Calu3 (cell line): ENCODE results near the gene HOXB1. TPM values are rescaled to one million over a fixed set of nuclear protein-coding genes. Genes with fewer than 3 reads are reported as not detected.

Source experiments
- BruUV-seq: library from RNA; stranded (reverse); fragments of 400-500 nt; replicated peaks from 2 replicates; lab custom pipeline; 2021; lab: Mats Ljungman, UMichigan
- CTCF ChIA-PET: fragments of 300-600 bp; sonication (Branson Sonifier 250); formaldehyde crosslinking; loops from one replicate; lab custom pipeline; 2022; ENCODE audit warnings: antibody characterized with exemption; lab: Charles Lee
- DNase-seq: peaks from one replicate; pipeline ENCODE4 v3.0.0; 2022
- H3K27ac Mint-ChIP-seq: one replicate; pipeline ENCODE4 v1.8.0; 2022; ENCODE audit warnings: mixed read lengths; ENCODE audit not compliant: unreplicated experiment
- H3K27me3 Mint-ChIP-seq: one replicate; pipeline ENCODE4 v1.8.0; 2022; ENCODE audit warnings: mixed read lengths; ENCODE audit not compliant: unreplicated experiment
- H3K36me3 Mint-ChIP-seq: one replicate; pipeline ENCODE4 v1.8.0; 2022; ENCODE audit warnings: mild to moderate bottlenecking, moderate library complexity, mixed read lengths; ENCODE audit not compliant: insufficient read depth, unreplicated experiment
- H3K4me1 Mint-ChIP-seq: one replicate; pipeline ENCODE4 v1.8.0; 2022; ENCODE audit warnings: mild to moderate bottlenecking, low read depth, mixed read lengths; ENCODE audit not compliant: unreplicated experiment
- H3K4me3 Mint-ChIP-seq: one replicate; pipeline ENCODE4 v1.8.0; 2022; ENCODE audit warnings: mild to moderate bottlenecking, low read depth, moderate library complexity, mixed read lengths; ENCODE audit not compliant: unreplicated experiment
- H3K9me3 Mint-ChIP-seq: one replicate; pipeline ENCODE4 v1.8.0; 2022; ENCODE audit warnings: low read depth, mixed read lengths; ENCODE audit not compliant: unreplicated experiment
- intact Hi-C: fragments of 100-400 bp; cut with micrococcal nuclease; formaldehyde crosslinking; loops from one replicate; pipeline ENCODE4 v1.10.0; 2022; ENCODE audit not compliant: unreplicated experiment
- total RNA-seq: library from RNA; stranded (reverse); gene quantifications from 2 replicates; pipeline ENCODE4 v1.2.3, GENCODE V29; 2022
- TF ChIP-seq, protein P1 (sequence below): fragments of 200-600 bp; IDR thresholded peaks from one replicate; pipeline ENCODE4 v1.8.0; 2022; ENCODE audit warnings: antibody characterized with exemption; ENCODE audit not compliant: unreplicated experiment

HOXB1 gene
- total RNA-seq, 1 experiment from 2014 or later = not detected

DNA sequence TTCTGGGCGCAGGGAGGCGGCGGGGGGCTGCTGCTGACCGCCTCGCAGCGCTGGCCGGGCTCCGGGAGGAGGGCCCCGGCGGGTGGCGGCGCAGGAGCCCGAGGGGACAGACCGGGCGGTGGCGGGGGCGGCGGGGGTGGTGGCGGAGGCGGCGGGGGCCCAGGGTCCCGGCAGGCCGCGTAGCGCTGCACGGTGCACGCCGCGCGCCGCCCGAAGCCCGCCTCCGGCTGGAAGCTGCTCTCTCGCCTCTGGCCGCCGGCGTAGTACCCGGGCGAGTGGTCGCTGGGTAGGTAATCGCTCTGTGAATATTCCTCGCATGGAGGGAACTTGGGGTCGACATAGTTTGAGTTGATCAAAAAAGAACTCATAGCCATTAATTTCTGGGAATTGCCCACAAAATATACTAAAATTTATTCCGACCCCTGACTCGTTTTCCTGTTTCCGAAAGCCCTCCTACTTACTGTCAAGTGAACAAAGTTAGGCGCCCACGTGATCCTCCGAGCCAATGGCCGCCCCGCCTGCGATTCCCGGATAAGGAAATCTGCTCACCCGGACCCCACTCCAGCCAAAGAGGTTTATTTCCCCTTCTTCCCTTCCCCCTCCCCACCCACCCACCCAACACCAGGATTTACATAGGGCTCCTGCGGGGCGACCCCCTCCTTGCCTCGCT, 47.3 kb upstream of the HOXB1 start, which contains the start of gene HOXB4:
Gene HOXB4, minus strand, starts transcription at position 405 of the 670 bp plus-strand sequence. Its CDS starts 31 bp downstream, at position 374.
- intact Hi-C loops = loop anchor here (5.0 kb wide), 2 partner anchors 36 to 286 kb away; no protein-coding TSS in a partner anchor
- H3K9me3 Mint-ChIP-seq = no peaks in the 10 kb centered on the region
- no peak within 1 kb of the TSS for H3K4me3 Mint-ChIP-seq
- peaks cover 50% of the 10 kb centered on the region for H3K4me1 Mint-ChIP-seq
- TF ChIP-seq, protein P1, sequence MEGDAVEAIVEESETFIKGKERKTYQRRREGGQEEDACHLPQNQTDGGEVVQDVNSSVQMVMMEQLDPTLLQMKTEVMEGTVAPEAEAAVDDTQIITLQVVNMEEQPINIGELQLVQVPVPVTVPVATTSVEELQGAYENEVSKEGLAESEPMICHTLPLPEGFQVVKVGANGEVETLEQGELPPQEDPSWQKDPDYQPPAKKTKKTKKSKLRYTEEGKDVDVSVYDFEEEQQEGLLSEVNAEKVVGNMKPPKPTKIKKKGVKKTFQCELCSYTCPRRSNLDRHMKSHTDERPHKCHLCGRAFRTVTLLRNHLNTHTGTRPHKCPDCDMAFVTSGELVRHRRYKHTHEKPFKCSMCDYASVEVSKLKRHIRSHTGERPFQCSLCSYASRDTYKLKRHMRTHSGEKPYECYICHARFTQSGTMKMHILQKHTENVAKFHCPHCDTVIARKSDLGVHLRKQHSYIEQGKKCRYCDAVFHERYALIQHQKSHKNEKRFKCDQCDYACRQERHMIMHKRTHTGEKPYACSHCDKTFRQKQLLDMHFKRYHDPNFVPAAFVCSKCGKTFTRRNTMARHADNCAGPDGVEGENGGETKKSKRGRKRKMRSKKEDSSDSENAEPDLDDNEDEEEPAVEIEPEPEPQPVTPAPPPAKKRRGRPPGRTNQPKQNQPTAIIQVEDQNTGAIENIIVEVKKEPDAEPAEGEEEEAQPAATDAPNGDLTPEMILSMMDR = no peak
- CTCF ChIA-PET = interaction anchor here (1.0 to 1.5 kb wide), 2 partner anchors 12 to 17 kb away, joined by 4 read pairs; no protein-coding TSS in a partner anchor
- DNase-seq = peak; percentile 88
- peak within 1 kb of the TSS; percentile 95 for H3K27ac Mint-ChIP-seq
- no TSS peak for BruUV-seq
- peaks cover 100% of the 10 kb centered on the region for H3K36me3 Mint-ChIP-seq
- H3K27me3 Mint-ChIP-seq = peaks cover 20% of the 10 kb centered on the region

GRCh38 chr17:48577330-48577945, 46.6 kb upstream of the HOXB1 start:
- peaks cover 49% of the 10 kb centered on the region for H3K4me1 Mint-ChIP-seq
- H3K36me3 Mint-ChIP-seq = peaks cover 100% of the 10 kb centered on the region
- TF ChIP-seq, protein P1 = no peak
- CTCF ChIA-PET = no interaction called here
- H3K27me3 Mint-ChIP-seq = peaks cover 20% of the 10 kb centered on the region
- no peak overlapping the region for H3K4me3 Mint-ChIP-seq
- intact Hi-C loops = loop anchor here (5.0 kb wide), 2 partner anchors 35 to 285 kb away; no protein-coding TSS in a partner anchor
- H3K27ac Mint-ChIP-seq = peak overlapping the region; percentile 69
- BruUV-seq = no TSS peak
- no peak for DNase-seq
- no peaks in the 10 kb centered on the region for H3K9me3 Mint-ChIP-seq

GRCh38 chr17:48576479-48577309, 45.9 kb upstream of the HOXB1 start:
- H3K36me3 Mint-ChIP-seq = peaks cover 100% of the 10 kb centered on the region
- intact Hi-C loops = loop anchor here (5.0 kb wide), 2 partner anchors 34 to 284 kb away; no protein-coding TSS in a partner anchor
- H3K9me3 Mint-ChIP-seq = no peaks in the 10 kb centered on the region
- CTCF ChIA-PET = interaction anchor here (0.6 kb wide), 1 partner anchor 260 kb away, joined by 5 read pairs; no protein-coding TSS in a partner anchor
- H3K4me3 Mint-ChIP-seq = no peak overlapping the region
- TF ChIP-seq, protein P1 = no peak
- H3K27ac Mint-ChIP-seq = peak overlapping the region; percentile 69
- no peak for DNase-seq
- peaks cover 54% of the 10 kb centered on the region for H3K4me1 Mint-ChIP-seq
- no TSS peak for BruUV-seq
- H3K27me3 Mint-ChIP-seq = peaks cover 20% of the 10 kb centered on the region
